ENCODE measurements around the gene TDRD9. TPM values are rescaled to one million over a fixed set of nuclear protein-coding genes. Genes with fewer than 3 reads are reported as not detected.

Gene TDRD9, protein sequence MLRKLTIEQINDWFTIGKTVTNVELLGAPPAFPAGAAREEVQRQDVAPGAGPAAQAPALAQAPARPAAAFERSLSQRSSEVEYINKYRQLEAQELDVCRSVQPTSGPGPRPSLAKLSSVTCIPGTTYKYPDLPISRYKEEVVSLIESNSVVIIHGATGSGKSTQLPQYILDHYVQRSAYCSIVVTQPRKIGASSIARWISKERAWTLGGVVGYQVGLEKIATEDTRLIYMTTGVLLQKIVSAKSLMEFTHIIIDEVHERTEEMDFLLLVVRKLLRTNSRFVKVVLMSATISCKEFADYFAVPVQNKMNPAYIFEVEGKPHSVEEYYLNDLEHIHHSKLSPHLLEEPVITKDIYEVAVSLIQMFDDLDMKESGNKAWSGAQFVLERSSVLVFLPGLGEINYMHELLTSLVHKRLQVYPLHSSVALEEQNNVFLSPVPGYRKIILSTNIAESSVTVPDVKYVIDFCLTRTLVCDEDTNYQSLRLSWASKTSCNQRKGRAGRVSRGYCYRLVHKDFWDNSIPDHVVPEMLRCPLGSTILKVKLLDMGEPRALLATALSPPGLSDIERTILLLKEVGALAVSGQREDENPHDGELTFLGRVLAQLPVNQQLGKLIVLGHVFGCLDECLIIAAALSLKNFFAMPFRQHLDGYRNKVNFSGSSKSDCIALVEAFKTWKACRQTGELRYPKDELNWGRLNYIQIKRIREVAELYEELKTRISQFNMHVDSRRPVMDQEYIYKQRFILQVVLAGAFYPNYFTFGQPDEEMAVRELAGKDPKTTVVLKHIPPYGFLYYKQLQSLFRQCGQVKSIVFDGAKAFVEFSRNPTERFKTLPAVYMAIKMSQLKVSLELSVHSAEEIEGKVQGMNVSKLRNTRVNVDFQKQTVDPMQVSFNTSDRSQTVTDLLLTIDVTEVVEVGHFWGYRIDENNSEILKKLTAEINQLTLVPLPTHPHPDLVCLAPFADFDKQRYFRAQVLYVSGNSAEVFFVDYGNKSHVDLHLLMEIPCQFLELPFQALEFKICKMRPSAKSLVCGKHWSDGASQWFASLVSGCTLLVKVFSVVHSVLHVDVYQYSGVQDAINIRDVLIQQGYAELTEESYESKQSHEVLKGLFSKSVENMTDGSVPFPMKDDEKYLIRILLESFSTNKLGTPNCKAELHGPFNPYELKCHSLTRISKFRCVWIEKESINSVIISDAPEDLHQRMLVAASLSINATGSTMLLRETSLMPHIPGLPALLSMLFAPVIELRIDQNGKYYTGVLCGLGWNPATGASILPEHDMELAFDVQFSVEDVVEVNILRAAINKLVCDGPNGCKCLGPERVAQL (N-terminal part only)
- 1 to 10 TPM; 2.0 to 3.2 (median 2.6) TPM for total RNA-seq

DNA sequence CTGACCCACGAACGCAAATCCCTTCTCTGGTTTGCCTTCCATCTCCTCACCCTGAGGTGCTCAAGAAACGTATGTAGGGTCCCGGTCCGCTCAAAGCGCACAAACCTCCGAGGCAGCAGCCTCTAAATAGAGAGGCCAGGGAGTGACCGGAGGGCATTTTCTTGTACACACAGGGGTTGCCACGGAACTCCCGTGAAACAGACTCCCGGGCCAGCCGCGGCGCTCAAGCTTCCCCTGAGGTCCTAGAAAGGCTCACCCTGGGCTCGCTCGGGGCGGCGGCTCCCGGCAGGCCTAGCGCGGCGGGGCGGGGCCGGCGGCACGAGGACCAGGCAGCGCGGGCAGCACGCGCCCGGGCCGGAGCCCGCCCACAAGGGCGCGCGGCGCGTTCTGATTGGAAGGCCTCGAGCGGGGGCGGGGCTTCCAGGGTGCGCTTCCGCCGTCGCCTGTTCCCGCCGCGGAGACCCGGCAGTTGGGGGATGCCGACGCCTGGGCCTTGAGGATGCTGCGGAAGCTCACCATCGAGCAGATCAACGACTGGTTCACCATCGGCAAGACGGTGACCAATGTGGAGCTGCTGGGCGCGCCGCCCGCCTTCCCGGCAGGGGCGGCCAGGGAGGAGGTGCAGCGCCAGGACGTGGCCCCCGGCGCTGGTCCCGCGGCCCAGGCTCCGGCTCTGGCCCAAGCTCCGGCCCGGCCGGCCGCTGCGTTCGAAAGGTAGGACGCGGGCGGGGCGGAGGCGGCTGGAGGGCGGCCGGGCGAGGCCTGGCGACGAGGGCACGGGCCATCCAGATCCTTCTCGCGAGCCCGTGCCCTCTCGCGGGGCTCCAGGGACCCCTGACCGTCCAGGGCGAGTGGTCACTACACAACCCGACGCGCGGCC, at the start of gene TDRD9:
TDRD9 (plus strand) TSS at position 446 of the 880 bp plus-strand sequence; CDS start at position 500, 54 bp downstream.
- DNase-seq (ENCODE audit: extremely low spot score), result no peak
- 78% methylated on average over 20 of the region's 97 CpGs for WGBS
- Histone ChIP-seq H3K27ac (replicated peaks in 1 of 4) (no peak within 1 kb of the TSS), H3K36me3 (no peaks in the 10 kb centered on the region), H3K4me1 (peaks cover 0 to 4% (median 0%) of the 10 kb centered on the region in 4 donors), H3K4me3 (peak within 1 kb of the TSS in 3 of 4 donors; percentile 28 to 39 (median 29)), H3K9me3 (no peaks in the 10 kb centered on the region), H3K27me3 (peaks cover 0 to 29% (median 0%) of the 10 kb centered on the region in 4 donors)
- no peak for TF ChIP-seq EP300 (IDR thresholded peaks at IDR 0.05)
- TF ChIP-seq, protein P1, sequence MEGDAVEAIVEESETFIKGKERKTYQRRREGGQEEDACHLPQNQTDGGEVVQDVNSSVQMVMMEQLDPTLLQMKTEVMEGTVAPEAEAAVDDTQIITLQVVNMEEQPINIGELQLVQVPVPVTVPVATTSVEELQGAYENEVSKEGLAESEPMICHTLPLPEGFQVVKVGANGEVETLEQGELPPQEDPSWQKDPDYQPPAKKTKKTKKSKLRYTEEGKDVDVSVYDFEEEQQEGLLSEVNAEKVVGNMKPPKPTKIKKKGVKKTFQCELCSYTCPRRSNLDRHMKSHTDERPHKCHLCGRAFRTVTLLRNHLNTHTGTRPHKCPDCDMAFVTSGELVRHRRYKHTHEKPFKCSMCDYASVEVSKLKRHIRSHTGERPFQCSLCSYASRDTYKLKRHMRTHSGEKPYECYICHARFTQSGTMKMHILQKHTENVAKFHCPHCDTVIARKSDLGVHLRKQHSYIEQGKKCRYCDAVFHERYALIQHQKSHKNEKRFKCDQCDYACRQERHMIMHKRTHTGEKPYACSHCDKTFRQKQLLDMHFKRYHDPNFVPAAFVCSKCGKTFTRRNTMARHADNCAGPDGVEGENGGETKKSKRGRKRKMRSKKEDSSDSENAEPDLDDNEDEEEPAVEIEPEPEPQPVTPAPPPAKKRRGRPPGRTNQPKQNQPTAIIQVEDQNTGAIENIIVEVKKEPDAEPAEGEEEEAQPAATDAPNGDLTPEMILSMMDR (IDR thresholded peaks at IDR 0.05), result no peak
- no peak for TF ChIP-seq POLR2A (IDR thresholded peaks at IDR 0.05; ENCODE audit: low read depth)
- no peak for TF ChIP-seq POLR2AphosphoS5 (IDR thresholded peaks at IDR 0.05)
- intact Hi-C loops (cut with DNase I), result no loop called here

DNA sequence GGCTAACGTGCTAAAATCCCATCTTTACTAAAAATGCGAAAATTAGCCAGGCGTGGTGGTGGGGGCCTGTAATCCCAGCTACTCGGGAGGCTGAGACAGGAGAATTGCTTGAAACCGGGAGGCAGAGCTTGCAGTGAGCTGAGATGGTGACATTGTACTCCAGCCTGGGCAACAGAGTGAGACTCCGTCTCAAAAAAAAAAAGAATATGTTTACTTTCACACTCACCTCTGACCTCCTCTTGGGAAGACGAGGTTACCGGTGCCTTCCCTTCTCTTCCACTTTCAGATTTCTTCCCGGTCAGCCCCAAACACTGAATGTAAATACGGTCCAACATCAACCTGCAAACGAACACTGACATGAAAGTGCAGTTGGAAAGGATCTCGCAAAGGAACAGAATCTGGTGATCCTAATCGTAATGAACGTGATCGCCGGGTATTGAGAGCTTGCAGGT, 49.1 kb upstream of the TDRD9 start:
- intact Hi-C loops (cut with DNase I), result no loop called here
- H3K36me3 ChIP-seq, result no peaks in the 10 kb centered on the region
- no peaks in the 10 kb centered on the region for H3K27me3 ChIP-seq
- TF ChIP-seq, protein P1 (IDR thresholded peaks at IDR 0.05), result no peak
- no peak for TF ChIP-seq EP300 (IDR thresholded peaks at IDR 0.05)
- TF ChIP-seq POLR2AphosphoS5 (IDR thresholded peaks at IDR 0.05), result no peak
- TF ChIP-seq POLR2A (IDR thresholded peaks at IDR 0.05; ENCODE audit: low read depth), result no peak
- no peak overlapping the region for H3K4me3 ChIP-seq
- DNase-seq (ENCODE audit: extremely low spot score), result no peak
- WGBS, result 89% methylated on average over 16 of the region's 16 CpGs
- no peaks in the 10 kb centered on the region for H3K9me3 ChIP-seq
- H3K4me1 ChIP-seq, result peaks cover 36 to 39% (median 37%) of the 10 kb centered on the region in 4 donors
- H3K27ac ChIP-seq (replicated peaks in 1 of 4), result peak overlapping the region in 2 of 4 donors; percentile 66 to 76

DNA sequence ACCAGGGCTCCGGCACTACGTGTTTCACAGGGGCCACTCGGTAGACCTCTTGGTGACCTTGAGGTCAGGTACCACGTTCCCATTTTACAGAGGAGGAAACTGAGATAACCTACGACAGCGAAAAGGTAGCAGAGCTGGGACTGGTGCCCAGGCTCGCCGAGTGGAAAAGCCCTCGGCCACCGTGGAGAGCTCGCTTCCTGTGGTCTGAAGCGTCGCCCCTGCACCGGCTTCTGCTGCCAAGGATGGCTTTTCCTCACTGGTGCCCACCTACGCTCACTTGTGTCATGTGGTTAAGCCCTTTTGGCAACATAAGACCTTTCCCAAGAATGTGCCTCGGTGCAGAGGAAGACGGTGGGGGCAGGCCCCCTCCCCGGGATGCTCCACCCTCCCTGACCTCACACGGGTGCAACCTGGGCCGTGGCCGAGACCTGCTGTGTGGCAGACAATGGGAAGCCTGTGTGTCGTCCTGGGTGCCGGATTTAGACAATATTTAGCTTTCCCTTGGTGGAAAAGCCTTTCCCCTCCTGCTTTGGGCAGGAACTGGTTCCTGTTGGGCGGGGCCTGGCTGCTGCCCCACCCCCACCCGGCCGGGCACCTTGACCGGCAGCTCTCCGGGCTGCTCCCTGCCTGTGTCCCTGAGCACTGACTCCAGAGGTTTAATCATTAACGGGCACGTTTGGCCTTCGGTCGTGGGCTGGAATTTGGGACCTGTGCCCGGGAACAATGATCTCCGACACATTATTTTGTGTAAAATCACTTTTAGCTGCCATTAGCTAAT, 48.5 kb upstream of the TDRD9 start:
- no peak for DNase-seq (ENCODE audit: extremely low spot score)
- no peaks in the 10 kb centered on the region for H3K27me3 ChIP-seq
- intact Hi-C loops (cut with DNase I), result no loop called here
- TF ChIP-seq POLR2A (IDR thresholded peaks at IDR 0.05; ENCODE audit: low read depth), result no peak
- TF ChIP-seq, protein P1 (IDR thresholded peaks at IDR 0.05), result no peak
- peak in 1 of 2 donors; percentile 12 for TF ChIP-seq POLR2AphosphoS5 (IDR thresholded peaks at IDR 0.05)
- H3K4me3 ChIP-seq, result peak overlapping the region; percentile 34 to 46 (median 41)
- H3K27ac ChIP-seq (replicated peaks in 1 of 4), result peak overlapping the region; percentile 66 to 76 (median 66)
- no peaks in the 10 kb centered on the region for H3K9me3 ChIP-seq
- 36% methylated on average over 21 of the region's 34 CpGs for WGBS
- no peaks in the 10 kb centered on the region for H3K36me3 ChIP-seq
- H3K4me1 ChIP-seq, result peaks cover 36 to 39% (median 37%) of the 10 kb centered on the region in 4 donors

Measured in esophagus muscularis mucosa (tissue), 4 donors.